Sigmoid colon (tissue), 4 donors: ENCODE measurements around the gene GRM4.

Experiments used
- CTCF ChIP-seq, 4 experiments: fragments of 450-650 bp in 3 of 4; fragments of 200-600 bp in 1 of 4; IDR thresholded peaks; one replicate each; pipeline ENCODE4 v1.5.1; 2016 to 2019; ENCODE audit warnings: antibody characterized with exemption in 4 of 4, mild to moderate bottlenecking in 3 of 4, moderate library complexity in 2 of 4
- EP300 ChIP-seq, 4 donors: sonication (generic); formaldehyde crosslinking; IDR thresholded peaks; one replicate each; pipeline ENCODE4 v1.6.1; 2017; ENCODE audit warnings: antibody characterized with exemption in 4 of 4

- no peak for TF ChIP-seq CTCF (IDR thresholded peaks at IDR 0.05)
- no peak for TF ChIP-seq EP300 (IDR thresholded peaks at IDR 0.05)
These were observed 7.1 kb upstream of the GRM4 start for GRCh38 chr6:34152806-34153520.
